SU-DHL-6 (cell line): ENCODE results near the gene RANBP3.
"Not testable (repeated sequence)": the region's sequence is repeated elsewhere in the genome, so short reads cannot be mapped to it uniquely, and the experiment has no call there.

ENCODE experiments used
- H2AFZ ChIP-seq: fragments of 200-600 bp; sonication (generic); 2 replicates; pipeline ENCODE4 v1.6.1; 2014; ENCODE audit warnings: low read depth, mild to moderate bottlenecking, moderate library complexity, mixed read lengths, antibody characterized with exemption, low read length; ENCODE audit not compliant: severe bottlenecking
- H3F3A ChIP-seq: fragments of 200-600 bp; shearing (Covaris generic); 2 replicates; pipeline ENCODE4 v1.6.0; 2016; ENCODE audit warnings: antibody characterized with exemption, mild to moderate bottlenecking; ENCODE audit not compliant: insufficient read depth
- H3K27ac ChIP-seq: fragments of 200-600 bp; sonication (generic); 2 replicates; pipeline ENCODE4 v1.5.1; 2016; ENCODE audit warnings: low read depth, mild to moderate bottlenecking, low read length, moderate library complexity, mixed read lengths
- H3K27me3 ChIP-seq: fragments of 200-600 bp; sonication (generic), shearing (Covaris generic); 2 replicates; pipeline ENCODE4 v1.6.0; 2014; ENCODE audit warnings: mild to moderate bottlenecking, low read length
- H3K36me3 ChIP-seq: fragments of 200-600 bp; sonication (generic); 2 replicates; pipeline ENCODE4 v1.6.1; 2014; ENCODE audit warnings: mild to moderate bottlenecking, low read length, mixed read lengths
- H3K4me2 ChIP-seq: fragments of 300-600, 200-600 bp; shearing (Covaris generic), sonication (generic); 2 replicates; pipeline ENCODE4 v1.6.0; 2014; ENCODE audit warnings: low read length, low read depth, mild to moderate bottlenecking; ENCODE audit not compliant: poor library complexity, severe bottlenecking
- H3K4me3 ChIP-seq: fragments of 200-600 bp; sonication (generic); 2 replicates; pipeline ENCODE4 v1.5.1; 2014; ENCODE audit warnings: antibody characterized with exemption, low read length, mild to moderate bottlenecking, mixed read lengths; ENCODE audit not compliant: insufficient read depth, poor library complexity, severe bottlenecking
- H3K79me2 ChIP-seq: fragments of 200-600 bp; sonication (generic); 2 replicates; pipeline ENCODE4 v1.6.1; 2014; ENCODE audit warnings: mild to moderate bottlenecking, low read length, moderate library complexity; ENCODE audit not compliant: insufficient read depth
- H3K9ac ChIP-seq: fragments of 200-600 bp; sonication (generic); 2 replicates; pipeline ENCODE4 v1.7.0; 2014; ENCODE audit warnings: mild to moderate bottlenecking, low read length
- H3K9me2 ChIP-seq: fragments of 200-600 bp; sonication (generic); replicated peaks from 2 replicates; pipeline ENCODE4 v1.6.1; 2014; ENCODE audit warnings: low read length; ENCODE audit not compliant: insufficient read depth
- H3K9me3 ChIP-seq: fragments of 200-600 bp; sonication (generic); 2 replicates; pipeline ENCODE4 v1.6.1; 2014; ENCODE audit warnings: low read length, mixed read lengths; ENCODE audit not compliant: insufficient read depth
- H4K20me1 ChIP-seq: fragments of 200-600 bp; sonication (generic); 2 replicates; pipeline ENCODE4 v1.6.1; 2014; ENCODE audit warnings: low read depth, mild to moderate bottlenecking, antibody characterized with exemption, low read length, moderate library complexity, mixed read lengths
- CTCF ChIP-seq: fragments of 200-600 bp; sonication (generic); IDR thresholded peaks from one replicate; pipeline ENCODE4 v1.5.1; 2017; ENCODE audit warnings: antibody characterized with exemption, mild to moderate bottlenecking, low read length, moderate library complexity; ENCODE audit not compliant: insufficient read depth, poor library complexity, severe bottlenecking
- EZH2phosphoT487 ChIP-seq: fragments of 200-600 bp; sonication (generic), shearing (Covaris generic); conservative IDR thresholded peaks from 2 replicates; pipeline ENCODE4 v1.6.1; 2018; ENCODE audit warnings: mild to moderate bottlenecking, antibody characterized with exemption, low read length, moderate library complexity, mixed read lengths

RANBP3 gene

DNA sequence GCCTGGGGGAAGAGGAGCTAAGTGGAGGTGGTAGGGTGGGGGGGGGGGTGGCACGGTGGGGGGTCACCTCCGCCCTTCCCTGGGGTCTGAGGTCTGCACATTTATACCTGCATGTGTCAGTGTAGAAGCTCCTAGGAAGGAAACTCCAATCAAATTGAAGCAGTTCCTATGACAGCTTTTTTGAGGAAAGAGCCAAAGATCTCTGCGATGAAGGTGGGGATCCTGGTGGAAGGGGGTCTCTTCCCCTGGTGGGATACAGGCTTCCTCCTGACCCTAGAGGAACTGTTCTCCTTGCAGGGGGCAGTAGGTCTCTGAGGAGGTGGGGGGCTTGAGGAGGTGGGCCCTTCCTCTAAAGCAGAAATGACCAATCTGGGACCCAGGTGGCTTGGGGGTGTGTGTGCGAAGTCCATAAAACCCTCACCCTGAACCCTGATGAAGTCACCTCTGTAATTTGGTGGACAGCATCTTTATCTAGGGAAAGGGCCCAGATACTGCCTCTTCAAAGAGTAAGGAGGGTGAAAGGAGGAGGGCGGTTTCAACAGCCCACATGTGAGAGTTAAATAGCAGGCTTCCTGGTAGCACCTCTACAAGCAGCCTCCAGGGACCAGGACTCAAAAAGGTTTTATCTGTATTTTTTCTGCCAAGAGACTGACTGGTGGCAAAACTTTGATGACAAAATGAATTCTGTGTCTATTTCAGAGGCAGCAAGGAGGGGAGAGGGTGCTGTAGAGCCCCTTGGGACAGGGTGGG is 12.9 kb downstream of the RANBP3 start:
- Histone ChIP-seq H3K4me2 (no peak overlapping the region), H3K36me3 (no peaks in the 10 kb centered on the region), H4K20me1 (peaks cover 29% of the 10 kb centered on the region), H3K27ac (no peak overlapping the region), H3K4me3 (no peak overlapping the region), H3K27me3 (no peaks in the 10 kb centered on the region), H3K9me2 (no peaks in the 10 kb centered on the region), H3F3A (no peaks in the 10 kb centered on the region), H3K9me3 (no peaks in the 10 kb centered on the region), H2AFZ (no peak overlapping the region), H3K9ac (no peak overlapping the region), H3K79me2 (peaks cover 99% of the 10 kb centered on the region)
- no peak for TF ChIP-seq EZH2phosphoT487
- TF ChIP-seq CTCF = no peak

DNA sequence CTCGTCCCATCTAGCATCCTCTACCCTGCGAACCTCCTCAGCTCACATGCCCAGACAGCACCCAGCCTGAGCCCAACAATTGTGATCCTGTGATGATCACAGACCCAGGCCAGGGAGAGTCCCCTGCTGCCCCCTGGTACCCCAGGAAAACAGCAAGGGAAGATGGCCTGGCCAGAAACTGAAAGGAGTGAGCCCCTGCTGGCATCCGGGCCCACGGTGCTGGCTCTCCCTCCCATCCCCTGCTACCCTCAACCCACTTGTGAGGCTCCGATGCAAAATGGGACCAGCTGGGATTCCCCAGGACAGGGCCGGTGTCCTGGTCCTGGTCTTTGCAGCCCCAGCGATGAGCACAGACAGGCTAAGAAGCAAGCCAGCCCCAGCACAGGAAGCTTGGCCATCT is 14.1 kb downstream of the RANBP3 start:
- no peak for TF ChIP-seq CTCF
- no peak for TF ChIP-seq EZH2phosphoT487
- Histone ChIP-seq H3K36me3 (no peaks in the 10 kb centered on the region), H3K9ac (no peak overlapping the region)

GRCh38 chr19:5963259-5963658 is 14.7 kb downstream of the RANBP3 start:
- Histone ChIP-seq H3K79me2 (peaks cover 99% of the 10 kb centered on the region), H4K20me1 (peaks cover 27% of the 10 kb centered on the region)
- H3K4me3 ChIP-seq, H3K9ac ChIP-seq, H3K36me3 ChIP-seq, H3K27ac ChIP-seq, H3K9me3 ChIP-seq, H3K27me3 ChIP-seq, H3F3A ChIP-seq, H3K9me2 ChIP-seq, H3K4me2 ChIP-seq, H2AFZ ChIP-seq: not testable (repeated sequence)

More for the DNA sequence above, 14.1 kb downstream of the RANBP3 start:
- no peaks in the 10 kb centered on the region for H3F3A ChIP-seq
- peaks cover 29% of the 10 kb centered on the region for H4K20me1 ChIP-seq
- H3K27me3 ChIP-seq = no peaks in the 10 kb centered on the region
- H3K79me2 ChIP-seq = peaks cover 99% of the 10 kb centered on the region
- no peaks in the 10 kb centered on the region for H3K9me2 ChIP-seq
- no peak overlapping the region for H3K4me3 ChIP-seq
- H3K4me2 ChIP-seq = no peak overlapping the region
- H3K27ac ChIP-seq = no peak overlapping the region
- no peak overlapping the region for H2AFZ ChIP-seq
- H3K9me3 ChIP-seq = no peaks in the 10 kb centered on the region
